Keratinocyte (primary cell): Measurements from ENCODE around the gene OR7D2.

Source experiments
- CTCF ChIP-seq, 3 experiments: IDR thresholded peaks in 1 of 3; conservative IDR thresholded peaks in 1 of 3; optimal IDR thresholded peaks in 1 of 3; 2 replicates in 2 of 3; 3 replicates in 1 of 3; pipeline versions ENCODE3 to v1.5.1; 2011; ENCODE audit warnings: low read length in 3 of 3, mild to moderate bottlenecking in 3 of 3, moderate library complexity in 2 of 3, control low read depth in 1 of 3, inconsistent platforms in 1 of 3; ENCODE audit not compliant: insufficient read depth in 2 of 3; ENCODE audit errors: extremely low read depth in 1 of 3
- EZH2 ChIP-seq: IDR thresholded peaks from one replicate; pipeline ENCODE4 v1.6.1; 2012; ENCODE audit warnings: inconsistent platforms, mild to moderate bottlenecking, low read length, moderate library complexity

GRCh38 chr19:9171393-9171991 lies 7.3 kb upstream of the OR7D2 start:
- TF ChIP-seq CTCF (optimal IDR thresholded peaks at IDR 0.05 in 1 of 3, IDR thresholded peaks at IDR 0.05 in 1 of 3, conservative IDR thresholded peaks at IDR 0.05 in 1 of 3; ENCODE audit: extremely low read depth in 1 of 3, insufficient read depth in 2 of 3, low read length in 3 of 3) (no peak), EZH2 (no peak)
